Peyer's patch (tissue), 4 donors: ENCODE results near the gene LRRC37A.

Experiments used
- POLR2A ChIP-seq, 2 donors: fragments of 450-650 bp; IDR thresholded peaks; one replicate each; pipeline ENCODE4 v1.5.1; 2017; ENCODE audit warnings: antibody characterized with exemption in 2 of 2, mild to moderate bottlenecking in 2 of 2, moderate library complexity in 2 of 2
- TF ChIP-seq, protein P1 (sequence below), 6 experiments: fragments of 450-650 bp in 4 of 6; fragments of 200-600 bp in 2 of 6; sonication (generic) in 1 of 6; IDR thresholded peaks; one replicate each; pipeline ENCODE4 v1.5.1; 2017 to 2019; ENCODE audit warnings: antibody characterized with exemption in 6 of 6, mild to moderate bottlenecking in 3 of 6, moderate library complexity in 1 of 6

DNA sequence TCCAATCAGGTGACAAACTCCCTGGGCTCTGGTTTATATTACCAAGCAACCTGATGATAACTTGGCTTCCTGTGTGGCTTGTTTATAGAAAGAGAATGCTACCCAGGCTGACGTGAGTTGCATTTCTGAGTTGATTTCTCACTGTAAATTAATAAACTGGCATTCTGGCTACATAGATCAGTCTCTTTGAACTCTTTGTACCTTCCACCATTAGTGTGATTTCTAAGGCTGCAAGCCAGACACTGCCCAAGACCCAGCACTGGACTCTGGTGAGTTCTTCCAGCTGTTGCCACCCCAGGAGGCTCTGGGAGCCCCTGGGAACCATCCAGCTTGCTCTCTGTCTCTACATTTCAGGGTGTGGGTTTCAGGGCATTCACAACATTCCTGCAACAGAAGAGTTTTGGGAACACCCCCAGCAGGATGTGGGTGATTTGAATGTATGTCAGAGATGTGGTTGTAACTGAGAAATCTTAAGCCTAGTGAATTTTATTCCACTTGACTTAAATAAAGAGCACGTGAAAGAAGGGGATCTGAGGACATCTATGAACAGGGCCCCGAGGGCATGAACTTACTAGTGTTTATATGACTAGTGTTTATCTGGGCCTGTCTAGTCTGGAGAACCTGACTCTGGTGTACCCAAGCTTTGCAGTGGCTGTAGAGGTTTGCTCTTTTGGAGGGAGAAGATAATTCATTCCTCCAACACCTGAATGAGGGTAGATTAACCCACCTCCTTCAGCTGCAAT lies 30.3 kb upstream of the LRRC37A start:
- TF ChIP-seq, protein P1, sequence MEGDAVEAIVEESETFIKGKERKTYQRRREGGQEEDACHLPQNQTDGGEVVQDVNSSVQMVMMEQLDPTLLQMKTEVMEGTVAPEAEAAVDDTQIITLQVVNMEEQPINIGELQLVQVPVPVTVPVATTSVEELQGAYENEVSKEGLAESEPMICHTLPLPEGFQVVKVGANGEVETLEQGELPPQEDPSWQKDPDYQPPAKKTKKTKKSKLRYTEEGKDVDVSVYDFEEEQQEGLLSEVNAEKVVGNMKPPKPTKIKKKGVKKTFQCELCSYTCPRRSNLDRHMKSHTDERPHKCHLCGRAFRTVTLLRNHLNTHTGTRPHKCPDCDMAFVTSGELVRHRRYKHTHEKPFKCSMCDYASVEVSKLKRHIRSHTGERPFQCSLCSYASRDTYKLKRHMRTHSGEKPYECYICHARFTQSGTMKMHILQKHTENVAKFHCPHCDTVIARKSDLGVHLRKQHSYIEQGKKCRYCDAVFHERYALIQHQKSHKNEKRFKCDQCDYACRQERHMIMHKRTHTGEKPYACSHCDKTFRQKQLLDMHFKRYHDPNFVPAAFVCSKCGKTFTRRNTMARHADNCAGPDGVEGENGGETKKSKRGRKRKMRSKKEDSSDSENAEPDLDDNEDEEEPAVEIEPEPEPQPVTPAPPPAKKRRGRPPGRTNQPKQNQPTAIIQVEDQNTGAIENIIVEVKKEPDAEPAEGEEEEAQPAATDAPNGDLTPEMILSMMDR (IDR thresholded peaks at IDR 0.05) = no peak
- TF ChIP-seq POLR2A (IDR thresholded peaks at IDR 0.05) = no peak
